GM23248 (cell line): ENCODE measurements around the gene EPHB3.

Experiments
- EZH2 ChIP-seq: fragments of 200-600 bp; sonication (generic); IDR thresholded peaks from 2 replicates; pipeline ENCODE4 v1.6.1; 2018; ENCODE audit warnings: antibody characterized with exemption, mild to moderate bottlenecking; ENCODE audit not compliant: insufficient read depth, poor library complexity, severe bottlenecking
- EZH2phosphoT487 ChIP-seq: fragments of 200-600 bp; sonication (generic); IDR thresholded peaks from 2 replicates; pipeline ENCODE4 v1.6.1; 2018; ENCODE audit warnings: antibody characterized with exemption, moderate library complexity, mild to moderate bottlenecking, low read depth; ENCODE audit not compliant: insufficient read depth

GRCh38 chr3:184525337-184526087 lies 36.1 kb upstream of the EPHB3 start:
- TF ChIP-seq EZH2 (no peak), EZH2phosphoT487 (no peak)
